ENCODE results near the gene COQ8B. TPM values are rescaled to one million over a fixed set of nuclear protein-coding genes. Genes with fewer than 3 reads are reported as not detected.

Gene COQ8B
- polyA plus RNA-seq, 1 donor (not counting 4 experiments of a cell fraction or from before 2014, with no cell fraction given) = 11.0 TPM

DNA sequence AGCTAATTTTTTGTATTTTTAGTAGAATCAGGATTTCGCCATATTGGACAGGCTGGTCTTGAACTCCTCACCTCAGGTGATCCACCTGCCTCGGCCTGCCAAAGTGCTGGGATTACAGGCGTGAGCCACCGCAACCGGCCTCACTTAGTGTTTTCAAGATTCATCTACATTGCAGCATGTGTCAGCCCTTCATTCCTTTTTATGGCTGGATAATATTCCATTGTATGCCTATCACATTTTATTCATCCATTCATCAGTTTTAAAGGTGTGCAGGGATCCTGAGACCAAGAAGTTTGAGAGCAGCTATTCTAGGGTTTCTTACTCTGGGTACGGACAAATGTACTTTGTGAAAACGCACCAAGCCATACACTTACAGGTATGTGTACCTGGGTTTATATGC is 9.1 kb downstream of the COQ8B start:
- no peak for FAIRE-seq
- H3K9ac ChIP-seq (ENCODE audit: control insufficient read depth, extremely low read depth, insufficient read depth, low read length) = no peak overlapping the region

GRCh38 chr19:40705950-40706619 is 10.6 kb downstream of the COQ8B start:
- Histone ChIP-seq H3K9me1 (ENCODE audit: control insufficient read depth, extremely low read depth, insufficient read depth, low read length) (no peaks in the 10 kb centered on the region), H2AFZ (ENCODE audit: control insufficient read depth, low read length) (no peak overlapping the region), H3K9me3 (ENCODE audit: control insufficient read depth, low read depth, low read length) (no peaks in the 10 kb centered on the region), H3K9ac (ENCODE audit: control insufficient read depth, extremely low read depth, insufficient read depth, low read length) (no peak overlapping the region), H3K27me3 (ENCODE audit: control insufficient read depth, extremely low read depth, insufficient read depth, low read length) (no peaks in the 10 kb centered on the region), H3K27ac (ENCODE audit: control insufficient read depth, insufficient read depth, low read length) (no peak overlapping the region), H3K4me3 (ENCODE audit: control insufficient read depth in 2 of 3, extremely low read depth in 1 of 3, insufficient read depth in 2 of 3, low read depth in 1 of 3, low read length in 3 of 3) (no peak overlapping the region), H4K20me1 (ENCODE audit: control insufficient read depth, extremely low read depth, insufficient read depth, low read length) (no peaks in the 10 kb centered on the region), H3K4me2 (ENCODE audit: control insufficient read depth, extremely low read depth, insufficient read depth, low read depth, low read length) (no peak overlapping the region), H3K4me1 (ENCODE audit: control insufficient read depth, extremely low read depth, insufficient read depth, low read length) (no peaks in the 10 kb centered on the region), H3K79me2 (ENCODE audit: control insufficient read depth, insufficient read depth, low read length) (no peaks in the 10 kb centered on the region), H3K36me3 (ENCODE audit: control insufficient read depth in 2 of 2, extremely low read depth in 1 of 2, insufficient read depth in 2 of 2, low read length in 2 of 2) (peaks cover 23 to 41% of the 10 kb centered on the region in 2 experiments)
- TF ChIP-seq, protein P1, sequence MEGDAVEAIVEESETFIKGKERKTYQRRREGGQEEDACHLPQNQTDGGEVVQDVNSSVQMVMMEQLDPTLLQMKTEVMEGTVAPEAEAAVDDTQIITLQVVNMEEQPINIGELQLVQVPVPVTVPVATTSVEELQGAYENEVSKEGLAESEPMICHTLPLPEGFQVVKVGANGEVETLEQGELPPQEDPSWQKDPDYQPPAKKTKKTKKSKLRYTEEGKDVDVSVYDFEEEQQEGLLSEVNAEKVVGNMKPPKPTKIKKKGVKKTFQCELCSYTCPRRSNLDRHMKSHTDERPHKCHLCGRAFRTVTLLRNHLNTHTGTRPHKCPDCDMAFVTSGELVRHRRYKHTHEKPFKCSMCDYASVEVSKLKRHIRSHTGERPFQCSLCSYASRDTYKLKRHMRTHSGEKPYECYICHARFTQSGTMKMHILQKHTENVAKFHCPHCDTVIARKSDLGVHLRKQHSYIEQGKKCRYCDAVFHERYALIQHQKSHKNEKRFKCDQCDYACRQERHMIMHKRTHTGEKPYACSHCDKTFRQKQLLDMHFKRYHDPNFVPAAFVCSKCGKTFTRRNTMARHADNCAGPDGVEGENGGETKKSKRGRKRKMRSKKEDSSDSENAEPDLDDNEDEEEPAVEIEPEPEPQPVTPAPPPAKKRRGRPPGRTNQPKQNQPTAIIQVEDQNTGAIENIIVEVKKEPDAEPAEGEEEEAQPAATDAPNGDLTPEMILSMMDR (optimal IDR thresholded peaks at IDR 0.05 in 1 of 3, IDR thresholded peaks at IDR 0.05 in 1 of 3, conservative IDR thresholded peaks at IDR 0.05 in 1 of 3; ENCODE audit: extremely low read depth in 1 of 3, insufficient read depth in 2 of 3, low read length in 3 of 3) = no peak
- TF ChIP-seq EZH2 (IDR thresholded peaks at IDR 0.05; ENCODE audit: low read length) = no peak
- DNase-seq (ENCODE audit: low read depth, low spot score) (no peak), FAIRE-seq (no peak)
- dilution Hi-C loops (cut with MboI; ENCODE audit: extremely low pct_ligation_motif_present, low sequenced_read_pairs) = no loop called here

More for the DNA sequence above, 9.1 kb downstream of the COQ8B start:
- DNase-seq (ENCODE audit: low read depth, low spot score) = no peak
- Histone ChIP-seq H3K27ac (ENCODE audit: control insufficient read depth, insufficient read depth, low read length) (no peak overlapping the region), H3K4me2 (ENCODE audit: control insufficient read depth, extremely low read depth, insufficient read depth, low read depth, low read length) (no peak overlapping the region), H3K79me2 (ENCODE audit: control insufficient read depth, insufficient read depth, low read length) (no peaks in the 10 kb centered on the region), H4K20me1 (ENCODE audit: control insufficient read depth, extremely low read depth, insufficient read depth, low read length) (no peaks in the 10 kb centered on the region), H3K27me3 (ENCODE audit: control insufficient read depth, extremely low read depth, insufficient read depth, low read length) (no peaks in the 10 kb centered on the region), H3K4me3 (ENCODE audit: control insufficient read depth in 2 of 3, extremely low read depth in 1 of 3, insufficient read depth in 2 of 3, low read depth in 1 of 3, low read length in 3 of 3) (no peak overlapping the region), H3K4me1 (ENCODE audit: control insufficient read depth, extremely low read depth, insufficient read depth, low read length) (no peaks in the 10 kb centered on the region), H2AFZ (ENCODE audit: control insufficient read depth, low read length) (no peak overlapping the region), H3K9me1 (ENCODE audit: control insufficient read depth, extremely low read depth, insufficient read depth, low read length) (no peaks in the 10 kb centered on the region), H3K9me3 (ENCODE audit: control insufficient read depth, low read depth, low read length) (no peaks in the 10 kb centered on the region), H3K36me3 (ENCODE audit: control insufficient read depth in 2 of 2, extremely low read depth in 1 of 2, insufficient read depth in 2 of 2, low read length in 2 of 2) (peaks cover 19 to 34% of the 10 kb centered on the region in 2 experiments)
- dilution Hi-C loops (cut with MboI; ENCODE audit: extremely low pct_ligation_motif_present, low sequenced_read_pairs) = no loop called here
- TF ChIP-seq EZH2 (IDR thresholded peaks at IDR 0.05; ENCODE audit: low read length) = no peak
- TF ChIP-seq, protein P1 (optimal IDR thresholded peaks at IDR 0.05 in 1 of 3, IDR thresholded peaks at IDR 0.05 in 1 of 3, conservative IDR thresholded peaks at IDR 0.05 in 1 of 3; ENCODE audit: extremely low read depth in 1 of 3, insufficient read depth in 2 of 3, low read length in 3 of 3) = no peak

All from keratinocyte (primary cell).